GM23338 (cell line): ENCODE data around the gene NR2E3. TPM values are rescaled to one million over a fixed set of nuclear protein-coding genes. Genes with fewer than 3 reads are reported as not detected.

Experiments
- ATAC-seq: fragments of 200-7000 bp; cut with Tn5 transposase; 3 replicates; pipeline ENCODE4 v1.9.1; 2020
- DNase-seq: peaks from one replicate; pipeline ENCODE4 v3.0.0-alpha.2; 2015; ENCODE audit warnings: low spot score
- H2AFZ ChIP-seq: fragments of 200-600 bp; sonication (generic); 2 replicates; pipeline ENCODE4 v1.8.0; 2016; ENCODE audit warnings: antibody characterized with exemption, mild to moderate bottlenecking, moderate library complexity
- H3F3A ChIP-seq: fragments of 200-600 bp; sonication (generic); replicated peaks from 2 replicates; pipeline ENCODE4 v1.8.0; 2017; ENCODE audit warnings: antibody characterized with exemption, mixed run types, low read depth
- H3K27ac ChIP-seq: fragments of 200-600 bp; sonication (generic); 2 replicates; pipeline ENCODE4 v1.6.1; 2016; ENCODE audit warnings: low read depth
- H3K27me3 ChIP-seq: fragments of 200-600 bp; sonication (generic); 2 replicates; pipeline ENCODE4 v1.8.0; 2016; ENCODE audit warnings: mild to moderate bottlenecking, mixed run types, moderate library complexity; ENCODE audit not compliant: insufficient read depth
- H3K36me3 ChIP-seq: fragments of 200-600 bp; sonication (generic); 2 replicates; pipeline ENCODE4 v1.8.0; 2016; ENCODE audit warnings: mild to moderate bottlenecking; ENCODE audit not compliant: insufficient read depth
- H3K4me1 ChIP-seq: fragments of 200-600 bp; sonication (generic); 2 replicates; pipeline ENCODE4 v1.8.0; 2016; ENCODE audit warnings: mild to moderate bottlenecking, moderate library complexity; ENCODE audit not compliant: insufficient read depth
- H3K4me2 ChIP-seq: fragments of 200-600 bp; sonication (generic); 2 replicates; pipeline ENCODE4 v1.7.1; 2017; ENCODE audit warnings: mixed run types
- H3K4me3 ChIP-seq: fragments of 200-600 bp; sonication (generic); 2 replicates; pipeline ENCODE4 v1.6.1; 2016; ENCODE audit warnings: mixed run types
- H3K79me2 ChIP-seq: fragments of 200-600 bp; sonication (generic); replicated peaks from 2 replicates; pipeline ENCODE4 v1.8.0; 2017; ENCODE audit warnings: mild to moderate bottlenecking; ENCODE audit not compliant: insufficient read depth
- H3K9me2 ChIP-seq: fragments of 200-600 bp; sonication (generic); 2 replicates; pipeline ENCODE4 v1.8.0; 2017; ENCODE audit not compliant: insufficient read depth
- H4K20me1 ChIP-seq: fragments of 200-600 bp; sonication (generic); replicated peaks from 2 replicates; pipeline ENCODE4 v1.8.0; 2017; ENCODE audit warnings: mild to moderate bottlenecking; ENCODE audit not compliant: insufficient read depth
- H3K27ac Mint-ChIP-seq: 2 replicates; pipeline ENCODE4 v1.8.0; 2020; ENCODE audit warnings: inconsistent platforms, mild to moderate bottlenecking, moderate library complexity, mixed read lengths
- H3K27me3 Mint-ChIP-seq: 3 replicates; pipeline ENCODE4 v1.8.0; 2022; ENCODE audit warnings: low read depth, mild to moderate bottlenecking, moderate library complexity, mixed read lengths, inconsistent platforms; ENCODE audit not compliant: insufficient read depth, poor library complexity
- H3K36me3 Mint-ChIP-seq: 3 replicates; pipeline ENCODE4 v1.8.0; 2021; ENCODE audit warnings: low read depth, mild to moderate bottlenecking, inconsistent platforms, moderate library complexity, mixed read lengths
- H3K4me1 Mint-ChIP-seq: 3 replicates; pipeline ENCODE4 v1.8.0; 2020; ENCODE audit warnings: mild to moderate bottlenecking, inconsistent platforms, mixed read lengths
- H3K4me3 Mint-ChIP-seq: 3 replicates; pipeline ENCODE4 v1.8.0; 2021; ENCODE audit warnings: moderate library complexity, mild to moderate bottlenecking, inconsistent platforms, mixed read lengths
- H3K9me3 Mint-ChIP-seq: 3 replicates; pipeline ENCODE4 v1.8.0; 2020; ENCODE audit warnings: moderate library complexity, mild to moderate bottlenecking, inconsistent platforms, mixed read lengths
- CTCF ChIP-seq, 2 experiments: fragments of 200-600 bp in 1 of 2; sonication (generic) in 1 of 2; conservative IDR thresholded peaks; 2 replicates each; pipeline versions ENCODE4 v1.5.1 to v1.6.1; 2016 to 2017; ENCODE audit warnings: antibody characterized with exemption in 2 of 2, low read depth in 2 of 2, mild to moderate bottlenecking in 2 of 2, moderate library complexity in 1 of 2
- EZH2 ChIP-seq: fragments of 200-600 bp; sonication (generic); IDR thresholded peaks from one replicate; pipeline ENCODE4 v1.8.0; 2017; ENCODE audit warnings: antibody characterized with exemption, mild to moderate bottlenecking, low read depth; ENCODE audit not compliant: unreplicated experiment
- EZH2phosphoT487 ChIP-seq: fragments of 200-600 bp; sonication (generic); IDR thresholded peaks from one replicate; pipeline ENCODE4 v1.8.1; 2018; ENCODE audit warnings: antibody characterized with exemption; ENCODE audit not compliant: unreplicated experiment
- JUNB ChIP-seq: IDR thresholded peaks from one replicate; pipeline ENCODE4 v1.6.1; 2016; ENCODE audit warnings: antibody characterized with exemption; ENCODE audit not compliant: unreplicated experiment
- NANOG ChIP-seq: IDR thresholded peaks from 2 replicates; pipeline ENCODE4 v1.6.1; 2016; ENCODE audit warnings: antibody characterized with exemption, borderline replicate concordance
- POLR2AphosphoS5 ChIP-seq: IDR thresholded peaks from 2 replicates; pipeline ENCODE4 v1.6.1; 2016; ENCODE audit warnings: antibody characterized with exemption, low read depth
- ZNF114 ChIP-seq: fragments of 250-450 bp; sonication (Bioruptor Pico); IDR thresholded peaks from 2 replicates; pipeline ENCODE4 v1.5.0; 2020; ENCODE audit warnings: mild to moderate bottlenecking, moderate library complexity
- polyA plus RNA-seq: library from polyadenylated mRNA; unstranded; fragments of >200 nt; fragmentation: Nextera tagmentation; extraction: Ambion mirVana; gene quantifications from 2 replicates; pipeline ENCODE4 v1.2.1, GENCODE V29; 2016
- total RNA-seq: library from RNA; depleted of rRNA; stranded (reverse); fragments of >200 nt; shearing (Covaris generic); gene quantifications from 2 replicates; pipeline ENCODE4 v1.2.3, GENCODE V29; 2014
- TF ChIP-seq, protein P1 (sequence below): IDR thresholded peaks from one replicate; pipeline ENCODE4 v1.6.1; 2018; ENCODE audit warnings: antibody characterized with exemption; ENCODE audit not compliant: unreplicated experiment

NR2E3 gene
- total and polyA plus RNA-seq, 2 experiments from 2014 or later, result 1.3 to 1.4 TPM

- Histone ChIP-seq H3K27me3 (no peaks in the 10 kb centered on the region), H3K4me1 (peaks cover 19% of the 10 kb centered on the region), H3K9me2 (no peaks in the 10 kb centered on the region), H4K20me1 (no peaks in the 10 kb centered on the region), H3K4me2 (no peak overlapping the region), H3K36me3 (no peaks in the 10 kb centered on the region), H3K4me3 (no peak overlapping the region), H3K27ac (no peak overlapping the region), H3F3A (peaks cover 4% of the 10 kb centered on the region; the same call in 1 of the 2 replicates), H2AFZ (no peak overlapping the region), H3K79me2 (no peaks in the 10 kb centered on the region)
- Mint-ChIP-seq H3K4me1 (peaks cover 25% of the 10 kb centered on the region), H3K27ac (no peak overlapping the region), H3K36me3 (no peaks in the 10 kb centered on the region; the same call in 2 of the 3 replicates), H3K9me3 (no peaks in the 10 kb centered on the region; the same call in 2 of the 3 replicates), H3K27me3 (peaks cover 10% of the 10 kb centered on the region), H3K4me3 (no peak overlapping the region)
- peak; percentile 30 for DNase-seq
- TF ChIP-seq EZH2 (no peak), EZH2phosphoT487 (no peak), NANOG (no peak), ZNF114 (no peak), JUNB (no peak), CTCF (conservative IDR thresholded peaks at IDR 0.05; ENCODE audit: low read depth in 2 of 2) (no peak), POLR2AphosphoS5 (no peak)
- TF ChIP-seq, protein P1, sequence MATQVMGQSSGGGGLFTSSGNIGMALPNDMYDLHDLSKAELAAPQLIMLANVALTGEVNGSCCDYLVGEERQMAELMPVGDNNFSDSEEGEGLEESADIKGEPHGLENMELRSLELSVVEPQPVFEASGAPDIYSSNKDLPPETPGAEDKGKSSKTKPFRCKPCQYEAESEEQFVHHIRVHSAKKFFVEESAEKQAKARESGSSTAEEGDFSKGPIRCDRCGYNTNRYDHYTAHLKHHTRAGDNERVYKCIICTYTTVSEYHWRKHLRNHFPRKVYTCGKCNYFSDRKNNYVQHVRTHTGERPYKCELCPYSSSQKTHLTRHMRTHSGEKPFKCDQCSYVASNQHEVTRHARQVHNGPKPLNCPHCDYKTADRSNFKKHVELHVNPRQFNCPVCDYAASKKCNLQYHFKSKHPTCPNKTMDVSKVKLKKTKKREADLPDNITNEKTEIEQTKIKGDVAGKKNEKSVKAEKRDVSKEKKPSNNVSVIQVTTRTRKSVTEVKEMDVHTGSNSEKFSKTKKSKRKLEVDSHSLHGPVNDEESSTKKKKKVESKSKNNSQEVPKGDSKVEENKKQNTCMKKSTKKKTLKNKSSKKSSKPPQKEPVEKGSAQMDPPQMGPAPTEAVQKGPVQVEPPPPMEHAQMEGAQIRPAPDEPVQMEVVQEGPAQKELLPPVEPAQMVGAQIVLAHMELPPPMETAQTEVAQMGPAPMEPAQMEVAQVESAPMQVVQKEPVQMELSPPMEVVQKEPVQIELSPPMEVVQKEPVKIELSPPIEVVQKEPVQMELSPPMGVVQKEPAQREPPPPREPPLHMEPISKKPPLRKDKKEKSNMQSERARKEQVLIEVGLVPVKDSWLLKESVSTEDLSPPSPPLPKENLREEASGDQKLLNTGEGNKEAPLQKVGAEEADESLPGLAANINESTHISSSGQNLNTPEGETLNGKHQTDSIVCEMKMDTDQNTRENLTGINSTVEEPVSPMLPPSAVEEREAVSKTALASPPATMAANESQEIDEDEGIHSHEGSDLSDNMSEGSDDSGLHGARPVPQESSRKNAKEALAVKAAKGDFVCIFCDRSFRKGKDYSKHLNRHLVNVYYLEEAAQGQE, result no peak
- no peak; the same call in 2 of the 3 replicates for ATAC-seq
These were observed 832 bp downstream of the NR2E3 start for GRCh38 chr15:71811036-71811736.
